GM10248 (cell line): ENCODE results near the gene DYSF.

ENCODE experiments used
- CTCF ChIA-PET: fragments of 300-600 bp; sonication (Branson Sonifier 250); formaldehyde crosslinking; extraction: SDS; loops from one replicate; lab custom pipeline; 2021; ENCODE audit warnings: antibody characterized with exemption; lab: Yijun Ruan, JAX
- POLR2A ChIA-PET: fragments of 350-650 bp; sonication (Branson Sonifier 250); formaldehyde crosslinking; extraction: SDS; loops from one replicate; lab custom pipeline; 2020; ENCODE audit warnings: antibody characterized with exemption; lab: Yijun Ruan, JAX
- DNase-seq: peaks from one replicate; pipeline ENCODE4 v3.0.0; 2012; ENCODE audit errors: extremely low spot score
- CTCF ChIP-seq: IDR thresholded peaks from 2 replicates; pipeline ENCODE4 v1.5.1; 2012; ENCODE audit warnings: mild to moderate bottlenecking, low read depth; ENCODE audit errors: extremely low read depth, missing control alignments, control extremely low read depth

DYSF gene

DNA sequence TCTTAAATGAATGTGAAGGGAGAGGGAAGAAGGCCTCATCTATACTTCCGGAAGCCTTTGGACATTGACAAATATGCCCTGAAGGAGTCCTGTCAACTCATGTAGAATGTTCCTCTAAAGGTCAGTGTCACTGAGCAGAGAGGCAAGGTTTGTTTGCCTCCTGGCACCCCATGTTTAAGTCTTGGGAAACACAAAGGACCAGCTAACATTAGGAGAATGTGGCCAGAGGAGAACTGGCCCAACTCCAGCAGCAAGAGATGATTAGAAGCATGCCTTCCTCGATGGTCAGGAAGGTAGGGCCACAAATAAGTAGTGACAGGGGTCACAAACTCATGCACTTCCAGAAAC is 5.7 kb downstream of the DYSF start:
- POLR2A ChIA-PET = no interaction called here
- no peak for DNase-seq
- TF ChIP-seq CTCF = no peak
- CTCF ChIA-PET = interaction anchor here (1.1 to 4.7 kb wide), 6 partner anchors 8 to 51 kb away, joined by 3 to 57 read pairs (median 7); no protein-coding TSS in a partner anchor

DNA sequence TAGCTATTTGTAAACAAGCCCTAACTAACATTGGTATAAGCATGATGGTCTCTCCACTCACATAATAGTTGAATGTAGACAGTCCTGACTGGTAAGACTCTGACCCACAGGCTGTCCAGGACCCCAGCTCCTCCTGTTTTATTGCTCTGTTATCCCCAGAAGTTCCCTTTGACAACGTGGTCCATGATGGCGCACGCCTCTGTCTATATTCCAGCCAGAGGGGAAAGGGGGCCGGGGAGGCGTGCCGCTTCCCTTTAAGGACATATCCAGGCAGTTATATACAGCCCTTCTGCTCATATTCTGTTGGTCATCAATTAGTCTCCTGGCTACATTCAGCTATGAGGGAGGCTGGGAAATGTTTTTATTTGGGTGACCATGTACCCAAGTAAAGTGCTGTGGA is 6.7 kb downstream of the DYSF start:
- no peak for DNase-seq
- CTCF ChIA-PET = interaction anchor here (1.0 to 4.7 kb wide), 8 partner anchors 9 to 161 kb away, joined by 3 to 57 read pairs (median 4); no protein-coding TSS in a partner anchor
- POLR2A ChIA-PET = no interaction called here
- no peak for TF ChIP-seq CTCF

GRCh38 chr2:71460595-71461303 is 7.4 kb downstream of the DYSF start:
- ChIA-PET POLR2A (no interaction called here), CTCF (interaction anchor here (0.9 to 4.7 kb wide), 13 partner anchors 9 to 161 kb away, joined by 3 to 57 read pairs (median 4); no protein-coding TSS in a partner anchor)
- no peak for DNase-seq
- TF ChIP-seq CTCF = no peak

DNA sequence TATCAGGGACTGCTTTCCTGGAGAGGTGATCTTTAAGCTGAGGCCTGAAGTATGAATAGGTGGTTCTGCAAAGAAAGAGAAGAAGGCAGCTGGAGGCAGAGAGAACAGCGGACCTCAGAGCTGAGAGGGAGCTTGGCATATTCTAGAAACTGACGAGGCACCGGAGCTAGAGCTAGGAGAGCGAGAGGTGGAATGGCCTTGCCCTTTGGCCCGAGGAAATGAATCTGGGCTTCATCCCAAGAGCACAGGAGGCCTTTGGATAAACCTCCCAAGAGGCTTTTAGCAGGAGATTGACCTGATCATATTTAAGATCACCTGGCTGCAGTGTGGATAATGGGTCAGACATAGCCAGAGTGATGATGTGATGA is 7.9 kb downstream of the DYSF start:
- no peak for DNase-seq
- POLR2A ChIA-PET = no interaction called here
- CTCF ChIA-PET = interaction anchor here (0.9 to 4.7 kb wide), 10 partner anchors 9 to 162 kb away, joined by 3 to 57 read pairs (median 4); no protein-coding TSS in a partner anchor
- no peak for TF ChIP-seq CTCF

GRCh38 chr2:71462056-71462605 is 8.8 kb downstream of the DYSF start:
- no peak for TF ChIP-seq CTCF
- ChIA-PET POLR2A (no interaction called here), CTCF (interaction anchor here (1.2 to 4.7 kb wide), 3 partner anchors 13 to 48 kb away, joined by 3 to 57 read pairs (median 17); no protein-coding TSS in a partner anchor)
- no peak for DNase-seq

DNA sequence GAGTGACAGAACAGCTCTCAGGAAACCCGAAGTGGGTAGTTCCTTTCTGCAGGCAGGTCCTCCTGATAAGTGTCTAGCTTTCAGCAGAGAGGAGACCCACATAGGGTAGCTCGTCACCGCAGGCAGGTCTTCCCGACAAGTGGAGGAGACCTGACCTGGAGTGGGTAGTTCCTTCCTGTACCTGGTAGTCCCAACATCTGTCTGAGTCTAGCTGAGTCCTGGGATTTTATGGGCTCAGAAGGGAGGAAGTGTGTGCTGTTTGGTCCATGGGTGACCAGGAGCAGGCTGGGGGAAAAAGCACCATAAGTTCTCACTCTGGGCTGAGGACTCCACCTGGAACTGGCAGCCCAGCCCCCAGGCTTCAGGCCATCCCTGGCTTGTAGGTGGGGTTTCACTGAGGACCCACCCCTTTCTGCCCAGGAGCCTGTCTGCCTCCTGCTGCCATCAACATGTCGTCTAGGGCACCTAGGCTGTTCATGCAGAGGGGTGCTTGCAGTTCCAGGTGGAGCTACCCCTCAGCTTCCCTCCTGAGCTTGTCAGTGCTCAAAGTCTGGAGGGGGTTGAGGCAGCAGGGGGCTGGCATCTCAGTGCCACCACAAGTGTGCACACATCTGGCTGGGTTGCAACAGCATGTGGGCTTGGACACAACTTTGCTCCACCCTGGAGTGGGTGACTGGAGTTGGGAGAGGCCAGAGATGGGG is 9.4 kb downstream of the DYSF start:
- CTCF ChIA-PET = interaction anchor here (1.1 to 4.7 kb wide), 3 partner anchors 7 to 48 kb away, joined by 3 to 57 read pairs (median 17); no protein-coding TSS in a partner anchor
- POLR2A ChIA-PET = no interaction called here

More for the DNA sequence above, 9.4 kb downstream of the DYSF start:
- DNase-seq = no peak
- TF ChIP-seq CTCF = no peak
